Stimulated activated CD8-positive, alpha-beta memory T cell treated with anti-CD3 and anti-CD28 coated beads, Interleukin-15, amount 100 ng/mL, for 48 hours (primary cell): ENCODE results near the gene OR6C65.

Experiments used
- DNase-seq, 2 donors: peaks; one replicate each; pipeline ENCODE4 v3.0.0-alpha.2; 2020; ENCODE audit warnings: low read depth in 2 of 2

The OR6C65 gene

GRCh38 chr12:55446326-55446725, 46.0 kb downstream of the OR6C65 start:
- DNase-seq, result no peak

GRCh38 chr12:55448825-55449224, 48.5 kb downstream of the OR6C65 start:
- no peak for DNase-seq
